WERI-Rb-1 (cell line): ENCODE data around the gene ELF5.

Experiments
- DNase-seq: peaks from one replicate; pipeline ENCODE4 v3.0.0-alpha.2; 2020
- H3K27ac ChIP-seq: fragments of 250-450 bp; sonication (Bioruptor Pico); 2 replicates; pipeline ENCODE4 v1.5.1; 2020; ENCODE audit warnings: mild to moderate bottlenecking, moderate library complexity
- H3K27me3 ChIP-seq: fragments of 250-450 bp; sonication (Bioruptor Pico); 2 replicates; pipeline ENCODE4 v1.5.1; 2021; ENCODE audit warnings: mild to moderate bottlenecking, low read depth, moderate library complexity; ENCODE audit not compliant: insufficient read depth, severe bottlenecking
- H3K36me3 ChIP-seq: fragments of 250-450 bp; sonication (Bioruptor Pico); 2 replicates; pipeline ENCODE4 v1.5.1; 2020; ENCODE audit warnings: mild to moderate bottlenecking, moderate library complexity
- H3K4me3 ChIP-seq: 2 replicates; pipeline ENCODE4 v1.5.1; 2011; ENCODE audit warnings: low read depth, mild to moderate bottlenecking, control low read depth, low read length
- H3K9me3 ChIP-seq: fragments of 250-450 bp; sonication (Bioruptor Pico); 2 replicates; pipeline ENCODE4 v1.5.1; 2021; ENCODE audit warnings: mild to moderate bottlenecking, moderate library complexity; ENCODE audit not compliant: severe bottlenecking
- TF ChIP-seq, protein P1 (sequence below): IDR thresholded peaks from 2 replicates; pipeline ENCODE4 v1.5.1; 2011; ENCODE audit warnings: low read depth, mild to moderate bottlenecking, control low read depth, inconsistent platforms, low read length

Gene ELF5

DNA sequence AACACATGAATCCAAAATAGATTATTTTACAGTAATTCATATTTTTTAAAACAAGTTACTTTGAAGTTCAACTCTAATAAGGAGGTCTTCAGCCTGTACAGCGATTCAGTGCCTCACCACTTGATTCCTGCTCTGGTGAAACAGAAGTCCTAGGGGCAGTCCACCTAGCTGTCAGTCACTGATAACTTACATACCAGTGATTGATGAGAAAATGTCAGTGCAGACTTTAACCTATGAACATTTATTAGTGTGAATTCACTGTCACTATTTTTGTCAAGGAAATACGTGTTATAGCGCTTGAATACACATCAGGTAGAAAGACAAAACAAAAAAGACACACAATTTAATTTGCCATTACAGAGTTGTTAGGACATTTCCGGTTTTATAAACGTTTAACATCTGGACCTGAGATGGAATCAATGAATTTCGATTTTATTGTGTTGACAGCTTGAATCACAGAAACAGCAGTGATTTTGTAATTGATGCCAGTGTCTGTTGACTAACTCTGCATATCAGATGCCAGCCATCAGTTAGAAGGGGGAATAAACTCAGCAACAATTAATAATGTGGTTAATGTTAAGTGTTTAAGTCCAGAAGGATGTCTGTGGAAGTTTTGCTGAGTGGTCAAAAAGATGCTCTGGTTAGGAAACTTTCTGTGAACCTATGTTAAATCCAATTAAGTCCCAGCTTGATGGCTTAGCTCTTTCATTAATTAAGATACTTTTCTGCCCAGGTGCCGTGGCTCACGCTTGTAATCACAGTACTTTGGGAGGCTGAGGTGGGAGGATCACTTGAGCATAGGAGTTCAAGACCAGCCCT lies 34.5 kb downstream of the ELF5 start:
- no peak for DNase-seq
- Histone ChIP-seq H3K36me3 (no peaks in the 10 kb centered on the region), H3K9me3 (no peaks in the 10 kb centered on the region), H3K27me3 (no peaks in the 10 kb centered on the region), H3K4me3 (no peak overlapping the region), H3K27ac (no peak overlapping the region)
- TF ChIP-seq, protein P1, sequence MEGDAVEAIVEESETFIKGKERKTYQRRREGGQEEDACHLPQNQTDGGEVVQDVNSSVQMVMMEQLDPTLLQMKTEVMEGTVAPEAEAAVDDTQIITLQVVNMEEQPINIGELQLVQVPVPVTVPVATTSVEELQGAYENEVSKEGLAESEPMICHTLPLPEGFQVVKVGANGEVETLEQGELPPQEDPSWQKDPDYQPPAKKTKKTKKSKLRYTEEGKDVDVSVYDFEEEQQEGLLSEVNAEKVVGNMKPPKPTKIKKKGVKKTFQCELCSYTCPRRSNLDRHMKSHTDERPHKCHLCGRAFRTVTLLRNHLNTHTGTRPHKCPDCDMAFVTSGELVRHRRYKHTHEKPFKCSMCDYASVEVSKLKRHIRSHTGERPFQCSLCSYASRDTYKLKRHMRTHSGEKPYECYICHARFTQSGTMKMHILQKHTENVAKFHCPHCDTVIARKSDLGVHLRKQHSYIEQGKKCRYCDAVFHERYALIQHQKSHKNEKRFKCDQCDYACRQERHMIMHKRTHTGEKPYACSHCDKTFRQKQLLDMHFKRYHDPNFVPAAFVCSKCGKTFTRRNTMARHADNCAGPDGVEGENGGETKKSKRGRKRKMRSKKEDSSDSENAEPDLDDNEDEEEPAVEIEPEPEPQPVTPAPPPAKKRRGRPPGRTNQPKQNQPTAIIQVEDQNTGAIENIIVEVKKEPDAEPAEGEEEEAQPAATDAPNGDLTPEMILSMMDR = no peak

DNA sequence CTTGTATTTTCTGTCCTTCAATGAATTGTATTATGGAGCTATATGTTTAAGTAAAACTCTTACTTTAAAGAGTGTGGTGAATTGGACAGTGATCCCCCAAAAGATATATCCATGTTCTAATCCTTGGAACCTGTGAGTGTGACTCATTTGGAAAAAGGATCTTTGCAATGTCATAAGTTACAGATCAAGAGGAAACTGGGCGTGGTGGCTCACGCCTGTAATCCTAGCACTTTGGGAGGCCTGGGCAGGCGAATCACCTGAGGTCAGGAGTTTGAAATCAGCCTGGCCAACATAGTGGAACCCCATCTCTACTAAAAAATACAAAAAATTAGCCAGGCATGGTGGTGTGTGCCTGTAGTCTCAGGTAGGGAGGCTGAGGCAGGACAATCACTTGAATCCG lies 36.7 kb downstream of the ELF5 start:
- TF ChIP-seq, protein P1 = no peak

DNA sequence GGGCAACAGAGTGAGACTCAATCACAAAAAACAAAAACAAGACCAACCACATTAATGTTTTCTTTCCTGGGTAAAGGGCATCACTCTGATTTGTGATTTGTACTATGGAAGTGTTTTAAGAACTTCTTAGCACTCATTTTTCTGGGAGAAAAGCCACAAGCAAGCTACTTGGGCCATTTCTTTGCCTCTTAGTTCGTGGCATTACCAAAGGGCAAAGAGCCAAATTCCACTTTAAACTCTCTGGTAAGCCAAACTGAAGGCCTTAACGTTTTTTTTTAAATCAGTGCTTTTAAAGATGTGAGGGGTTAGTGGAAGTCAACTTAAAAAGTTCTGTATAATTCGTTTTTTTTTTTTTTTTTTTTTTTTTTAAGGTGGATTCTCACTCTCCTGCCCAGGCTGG lies 37.9 kb downstream of the ELF5 start:
- Histone ChIP-seq H3K27ac (peak overlapping the region; percentile 74), H3K36me3 (peaks cover 17% of the 10 kb centered on the region), H3K9me3 (no peaks in the 10 kb centered on the region), H3K27me3 (no peaks in the 10 kb centered on the region), H3K4me3 (no peak overlapping the region)
- TF ChIP-seq, protein P1 = no peak
- no peak for DNase-seq

More for the DNA sequence above, 36.7 kb downstream of the ELF5 start:
- Histone ChIP-seq H3K27ac (no peak overlapping the region), H3K27me3 (no peaks in the 10 kb centered on the region), H3K36me3 (peaks cover 8% of the 10 kb centered on the region), H3K4me3 (no peak overlapping the region), H3K9me3 (no peaks in the 10 kb centered on the region)
- DNase-seq = no peak

DNA sequence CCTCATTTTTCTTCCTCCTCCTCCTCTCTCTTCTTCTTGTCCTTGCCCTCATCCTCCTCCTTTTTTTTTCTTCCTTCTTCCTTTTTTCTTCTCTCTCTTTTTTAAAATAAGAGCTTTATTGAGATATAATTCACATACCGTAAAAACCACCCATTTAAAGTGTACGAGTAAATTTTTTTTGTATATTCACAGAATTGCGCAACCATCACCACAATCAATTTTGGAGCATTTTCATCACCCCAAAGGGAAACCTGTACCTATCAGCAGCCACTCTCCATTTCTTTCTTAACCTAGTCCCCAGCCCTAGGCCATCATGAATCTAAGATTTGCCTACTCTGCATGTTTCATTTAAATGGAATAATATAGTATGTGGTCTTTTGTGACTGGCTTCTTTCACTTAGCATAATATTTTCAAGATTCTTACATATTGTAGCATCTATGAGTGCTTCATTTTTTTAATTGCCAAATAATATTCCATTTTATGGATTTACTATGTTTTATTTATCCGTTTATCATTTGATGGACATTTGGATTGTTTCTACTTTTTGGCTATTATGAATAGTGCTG lies 39.9 kb downstream of the ELF5 start:
- Histone ChIP-seq H3K27ac (no peak overlapping the region; the same call in 1 of the 2 replicates), H3K9me3 (no peaks in the 10 kb centered on the region), H3K36me3 (peaks cover 25% of the 10 kb centered on the region), H3K4me3 (no peak overlapping the region), H3K27me3 (no peaks in the 10 kb centered on the region)
- DNase-seq = no peak
- TF ChIP-seq, protein P1 = no peak

DNA sequence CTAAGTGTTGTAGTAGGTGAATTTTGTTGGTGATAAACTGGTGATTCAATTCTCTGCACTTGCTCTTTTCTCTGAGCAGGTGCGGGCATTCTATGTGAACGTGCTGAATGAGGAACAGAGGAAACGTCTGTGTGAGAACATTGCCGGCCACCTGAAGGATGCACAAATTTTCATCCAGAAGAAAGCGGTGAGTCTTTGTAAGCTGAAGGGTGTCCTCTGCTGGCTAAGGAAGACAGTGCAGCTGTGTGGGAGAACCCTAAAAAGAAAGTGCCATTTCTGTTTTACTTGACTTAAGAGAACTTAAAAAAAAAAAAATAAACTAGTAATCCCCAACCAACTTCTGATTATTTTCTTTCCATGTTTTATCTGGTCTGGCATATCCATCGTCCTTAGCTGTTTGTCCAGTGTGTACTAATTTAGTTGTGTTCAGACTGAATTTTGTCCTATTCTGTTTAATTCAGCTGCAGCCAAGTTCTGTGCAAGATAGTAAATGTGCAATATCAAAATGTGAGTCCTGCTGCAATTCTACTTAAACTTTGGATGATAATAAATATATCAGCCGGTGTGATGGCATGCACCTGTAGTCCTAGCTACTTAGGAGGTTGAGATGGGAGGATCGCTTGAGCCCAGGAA lies 45.3 kb downstream of the ELF5 start:
- no peak overlapping the region for H3K27ac ChIP-seq
- TF ChIP-seq, protein P1 = peak; percentile 79
- no peak overlapping the region for H3K4me3 ChIP-seq
- DNase-seq = peak; percentile 37
- H3K9me3 ChIP-seq = peaks cover 16% of the 10 kb centered on the region
- H3K36me3 ChIP-seq = peaks cover 52% of the 10 kb centered on the region
- H3K27me3 ChIP-seq = no peaks in the 10 kb centered on the region
